ENCODE results near the gene CHD9. TPM values are rescaled to one million over a fixed set of nuclear protein-coding genes. Genes with fewer than 3 reads are reported as not detected.

CHD9 gene
- total RNA-seq, 4 donors from 2014 or later: 82.2 to 114 (median 91.3) TPM

GRCh38 chr16:53087101-53087500 is 32.3 kb downstream of the CHD9 start:
- no peak for TF ChIP-seq POLR2A (IDR thresholded peaks at IDR 0.05)
- no peak for TF ChIP-seq CTCF (IDR thresholded peaks at IDR 0.05)
- no peak for TF ChIP-seq EP300 (IDR thresholded peaks at IDR 0.05)
- Histone ChIP-seq H3K36me3 (no peaks in the 10 kb centered on the region), H3K4me1 (peaks cover 7 to 96% (median 54%) of the 10 kb centered on the region in 4 donors), H3K27me3 (no peaks in the 10 kb centered on the region), H3K9me3 (no peaks in the 10 kb centered on the region), H3K4me3 (no peak overlapping the region), H3K27ac (peak overlapping the region in 2 of 4 donors; percentile 87 to 91)
- 39 to 47% methylated on average over 3 of the region's 3 CpGs for WGBS, 2 donors
- DNase-seq (ENCODE audit: low spot score in 2 of 2): no peak

GRCh38 chr16:53089434-53090285 is 34.9 kb downstream of the CHD9 start:
- H3K4me3 ChIP-seq: no peak overlapping the region
- H3K4me1 ChIP-seq: peaks cover 7 to 98% (median 67%) of the 10 kb centered on the region in 4 donors

GRCh38 chr16:53090286-53090590 is 35.4 kb downstream of the CHD9 start:
- peaks cover 7 to 96% (median 63%) of the 10 kb centered on the region in 4 donors for H3K4me1 ChIP-seq
- H3K27me3 ChIP-seq: no peaks in the 10 kb centered on the region
- H3K4me3 ChIP-seq: peak overlapping the region in 1 of 4 donors; percentile 24
- TF ChIP-seq POLR2A (IDR thresholded peaks at IDR 0.05) (no peak), CTCF (IDR thresholded peaks at IDR 0.05) (no peak), EP300 (IDR thresholded peaks at IDR 0.05) (no peak)
- peak overlapping the region; percentile 53 to 93 (median 80) for H3K27ac ChIP-seq
- WGBS, 2 donors: 10 to 15% methylated on average over 5 of the region's 5 CpGs
- H3K9me3 ChIP-seq: no peaks in the 10 kb centered on the region
- H3K36me3 ChIP-seq: no peaks in the 10 kb centered on the region
- DNase-seq (ENCODE audit: low spot score in 2 of 2): no peak

More at GRCh38 chr16:53089434-53090285, 34.9 kb downstream of the CHD9 start:
- 18 to 28% methylated on average over 4 of the region's 4 CpGs for WGBS, 2 donors
- TF ChIP-seq CTCF (IDR thresholded peaks at IDR 0.05) (no peak), EP300 (IDR thresholded peaks at IDR 0.05) (no peak), POLR2A (IDR thresholded peaks at IDR 0.05) (no peak)
- no peaks in the 10 kb centered on the region for H3K36me3 ChIP-seq
- H3K27me3 ChIP-seq: no peaks in the 10 kb centered on the region
- no peaks in the 10 kb centered on the region for H3K9me3 ChIP-seq
- peak in 1 of 2 donors; percentile 50 for DNase-seq (ENCODE audit: low spot score in 2 of 2)
- H3K27ac ChIP-seq: peak overlapping the region in 3 of 4 donors; percentile 73 to 93 (median 88)

GRCh38 chr16:53090591-53091411 is 36.0 kb downstream of the CHD9 start:
- no peaks in the 10 kb centered on the region for H3K9me3 ChIP-seq
- H3K4me1 ChIP-seq: peaks cover 7 to 90% (median 57%) of the 10 kb centered on the region in 4 donors
- peak overlapping the region in 1 of 4 donors; percentile 24 for H3K4me3 ChIP-seq
- H3K27me3 ChIP-seq: no peaks in the 10 kb centered on the region
- DNase-seq (ENCODE audit: low spot score in 2 of 2): peak; percentile 92 to 97
- H3K36me3 ChIP-seq: no peaks in the 10 kb centered on the region
- peak; percentile 67 to 99 for TF ChIP-seq EP300 (IDR thresholded peaks at IDR 0.05)
- TF ChIP-seq CTCF (IDR thresholded peaks at IDR 0.05): peak in 1 of 5 experiments; percentile 11
- TF ChIP-seq POLR2A (IDR thresholded peaks at IDR 0.05): no peak
- H3K27ac ChIP-seq: peak overlapping the region; percentile 63 to 93 (median 80)
- 1% methylated on average over 9 to 13 of the region's 13 CpGs for WGBS, 2 donors
